DOHH2 (cell line): ENCODE measurements around the gene DCAF8.

ENCODE experiments used
- EZH2phosphoT487 ChIP-seq: fragments of 200-600 bp; sonication (generic); IDR thresholded peaks from 2 replicates; pipeline ENCODE4 v1.6.1; 2017; ENCODE audit warnings: borderline replicate concordance, mild to moderate bottlenecking, antibody characterized with exemption, low read length, moderate library complexity, mixed read lengths
- TF ChIP-seq, protein P1 (sequence below): fragments of 200-600 bp; sonication (generic); IDR thresholded peaks from one replicate; pipeline ENCODE4 v1.5.1; 2014; ENCODE audit warnings: antibody characterized with exemption, mild to moderate bottlenecking, low read depth, low read length; ENCODE audit not compliant: poor library complexity, severe bottlenecking

DNA sequence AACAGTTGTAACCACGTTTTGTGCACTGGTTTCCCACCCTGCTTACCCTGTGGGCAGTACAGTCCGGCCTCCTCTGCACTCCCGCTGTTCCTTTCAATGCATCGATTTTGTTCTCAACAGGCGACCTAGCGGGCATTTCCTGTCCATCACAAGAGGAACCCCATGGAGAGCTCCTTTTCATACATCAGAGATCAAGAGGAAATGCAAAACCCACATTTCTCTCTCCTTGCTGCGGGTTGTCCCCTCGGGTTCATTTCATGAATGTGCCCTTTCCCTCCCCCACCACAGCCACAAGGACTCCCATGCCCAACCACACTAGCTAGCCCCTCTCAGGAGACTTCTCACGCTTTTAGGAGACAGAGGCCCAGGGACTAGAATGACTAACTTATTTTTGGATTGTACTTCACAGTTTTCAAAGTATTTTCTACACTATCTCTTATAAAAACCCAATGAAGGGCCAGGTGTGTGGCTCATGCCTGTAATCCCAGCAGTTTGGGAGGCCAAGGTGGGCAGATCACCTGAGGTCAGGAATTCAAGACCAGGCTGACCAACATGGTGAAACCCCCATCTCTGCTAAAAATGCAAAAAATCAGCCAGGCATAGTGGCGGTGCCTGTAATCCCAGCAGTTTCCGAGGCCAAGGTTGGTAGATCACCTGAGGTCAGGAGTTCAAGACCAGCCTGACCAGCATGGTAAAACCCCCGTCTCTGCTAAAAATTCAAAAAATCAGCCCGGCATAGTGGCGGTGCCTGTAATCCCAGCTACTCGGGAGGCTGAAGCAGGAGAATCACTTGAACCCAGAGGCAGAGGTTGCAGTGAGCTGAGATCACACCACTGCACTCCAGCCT, 92.6 kb downstream of the DCAF8 start:
- no peak for TF ChIP-seq EZH2phosphoT487
- TF ChIP-seq, protein P1, sequence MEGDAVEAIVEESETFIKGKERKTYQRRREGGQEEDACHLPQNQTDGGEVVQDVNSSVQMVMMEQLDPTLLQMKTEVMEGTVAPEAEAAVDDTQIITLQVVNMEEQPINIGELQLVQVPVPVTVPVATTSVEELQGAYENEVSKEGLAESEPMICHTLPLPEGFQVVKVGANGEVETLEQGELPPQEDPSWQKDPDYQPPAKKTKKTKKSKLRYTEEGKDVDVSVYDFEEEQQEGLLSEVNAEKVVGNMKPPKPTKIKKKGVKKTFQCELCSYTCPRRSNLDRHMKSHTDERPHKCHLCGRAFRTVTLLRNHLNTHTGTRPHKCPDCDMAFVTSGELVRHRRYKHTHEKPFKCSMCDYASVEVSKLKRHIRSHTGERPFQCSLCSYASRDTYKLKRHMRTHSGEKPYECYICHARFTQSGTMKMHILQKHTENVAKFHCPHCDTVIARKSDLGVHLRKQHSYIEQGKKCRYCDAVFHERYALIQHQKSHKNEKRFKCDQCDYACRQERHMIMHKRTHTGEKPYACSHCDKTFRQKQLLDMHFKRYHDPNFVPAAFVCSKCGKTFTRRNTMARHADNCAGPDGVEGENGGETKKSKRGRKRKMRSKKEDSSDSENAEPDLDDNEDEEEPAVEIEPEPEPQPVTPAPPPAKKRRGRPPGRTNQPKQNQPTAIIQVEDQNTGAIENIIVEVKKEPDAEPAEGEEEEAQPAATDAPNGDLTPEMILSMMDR: no peak
